Lower leg skin (tissue), 4 donors: ENCODE measurements around the gene CTNND2. TPM values are rescaled to one million over a fixed set of nuclear protein-coding genes. Genes with fewer than 3 reads are reported as not detected.

Source experiments
- DNase-seq, 2 donors: peaks; one replicate each; pipeline ENCODE4 v3.0.0-alpha.2; 2019; ENCODE audit warnings: low spot score in 2 of 2
- H3K4me3 ChIP-seq: fragments of 200-600 bp; sonication (generic); 2 replicates; pipeline ENCODE4 v1.5.1; 2017; ENCODE audit warnings: mild to moderate bottlenecking, low read depth; ENCODE audit not compliant: poor library complexity, severe bottlenecking
- POLR2A ChIP-seq, 2 donors: fragments of 450-650 bp; IDR thresholded peaks; one replicate each; pipeline ENCODE4 v1.6.1; 2016 to 2017; ENCODE audit warnings: antibody characterized with exemption in 2 of 2, mild to moderate bottlenecking in 1 of 2, moderate library complexity in 1 of 2
- WGBS, 2 donors: methylation state at CpG; one replicate each; pipeline ENCODE4 v1.1.5; 2018; 5-methylcytosine and 5-hydroxymethylcytosine counted together
- intact Hi-C: fragments of 100-400 bp; cut with DNase I; formaldehyde crosslinking; loops from one replicate; pipeline ENCODE4 v1.15.0; 2023; ENCODE audit warnings: low total_unique reads
- total RNA-seq, 4 donors: library from RNA; depleted of rRNA; stranded (reverse); fragments of >200 nt; gene quantifications; one replicate each; pipeline ENCODE4 v1.1.0, GENCODE V29; 2016
- TF ChIP-seq, protein P1 (sequence below), 3 donors: fragments of 450-650 bp; IDR thresholded peaks; one replicate each; pipeline ENCODE4 v1.5.1; 2016; ENCODE audit warnings: antibody characterized with exemption in 3 of 3, mild to moderate bottlenecking in 3 of 3, moderate library complexity in 2 of 3

CTNND2 gene
- total RNA-seq, 4 donors from 2014 or later: 0.21 to 2.9 (median 0.55) TPM

DNA sequence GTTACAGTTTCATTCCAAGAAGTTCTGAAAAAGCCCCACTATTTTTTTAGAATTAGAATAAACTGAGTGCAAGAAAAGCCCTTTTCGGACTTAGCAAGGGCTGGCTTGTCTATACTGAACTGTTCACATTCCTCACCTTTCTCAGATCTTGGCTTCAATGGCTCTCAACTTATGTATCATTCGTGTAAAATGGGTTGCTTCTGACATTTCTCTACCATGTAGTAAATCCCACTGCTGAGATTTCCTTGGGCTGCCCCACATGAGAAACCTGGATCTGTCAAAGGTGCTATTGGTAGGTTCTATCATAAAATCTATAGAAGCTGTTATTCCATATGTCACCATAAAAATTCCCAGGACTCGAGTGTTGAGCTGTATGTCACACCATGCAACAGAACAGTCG is 454.3 kb downstream of the CTNND2 start:
- 75 to 78% methylated on average over 4 of the region's 4 CpGs for WGBS, 2 donors
- intact Hi-C loops: no loop called here
- no peak overlapping the region for H3K4me3 ChIP-seq
- no peak for DNase-seq
- no peak for TF ChIP-seq POLR2A (IDR thresholded peaks at IDR 0.05)

DNA sequence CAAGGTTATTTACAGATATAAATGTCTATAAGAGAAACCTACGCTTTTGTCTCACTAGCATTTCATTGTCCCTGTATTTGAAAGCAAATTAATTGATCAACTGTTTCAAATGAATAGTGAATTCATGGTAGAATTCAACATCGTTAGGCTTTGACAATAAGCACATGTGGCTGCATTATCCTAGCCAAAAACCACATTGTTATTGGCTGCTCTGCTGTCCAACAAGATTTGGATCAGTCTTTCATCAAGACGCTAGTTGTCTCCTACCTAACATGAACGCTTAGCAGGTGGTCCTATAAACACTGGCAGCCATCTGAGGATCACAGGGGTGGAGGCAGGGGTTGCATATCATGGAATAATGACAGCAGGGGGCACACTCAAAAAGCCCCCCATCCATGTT is 455.0 kb downstream of the CTNND2 start:
- no peak for DNase-seq
- 60 to 72% methylated on average over 4 of the region's 4 CpGs for WGBS, 2 donors
- TF ChIP-seq, protein P1, sequence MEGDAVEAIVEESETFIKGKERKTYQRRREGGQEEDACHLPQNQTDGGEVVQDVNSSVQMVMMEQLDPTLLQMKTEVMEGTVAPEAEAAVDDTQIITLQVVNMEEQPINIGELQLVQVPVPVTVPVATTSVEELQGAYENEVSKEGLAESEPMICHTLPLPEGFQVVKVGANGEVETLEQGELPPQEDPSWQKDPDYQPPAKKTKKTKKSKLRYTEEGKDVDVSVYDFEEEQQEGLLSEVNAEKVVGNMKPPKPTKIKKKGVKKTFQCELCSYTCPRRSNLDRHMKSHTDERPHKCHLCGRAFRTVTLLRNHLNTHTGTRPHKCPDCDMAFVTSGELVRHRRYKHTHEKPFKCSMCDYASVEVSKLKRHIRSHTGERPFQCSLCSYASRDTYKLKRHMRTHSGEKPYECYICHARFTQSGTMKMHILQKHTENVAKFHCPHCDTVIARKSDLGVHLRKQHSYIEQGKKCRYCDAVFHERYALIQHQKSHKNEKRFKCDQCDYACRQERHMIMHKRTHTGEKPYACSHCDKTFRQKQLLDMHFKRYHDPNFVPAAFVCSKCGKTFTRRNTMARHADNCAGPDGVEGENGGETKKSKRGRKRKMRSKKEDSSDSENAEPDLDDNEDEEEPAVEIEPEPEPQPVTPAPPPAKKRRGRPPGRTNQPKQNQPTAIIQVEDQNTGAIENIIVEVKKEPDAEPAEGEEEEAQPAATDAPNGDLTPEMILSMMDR (IDR thresholded peaks at IDR 0.05): no peak
- TF ChIP-seq POLR2A (IDR thresholded peaks at IDR 0.05): no peak

DNA sequence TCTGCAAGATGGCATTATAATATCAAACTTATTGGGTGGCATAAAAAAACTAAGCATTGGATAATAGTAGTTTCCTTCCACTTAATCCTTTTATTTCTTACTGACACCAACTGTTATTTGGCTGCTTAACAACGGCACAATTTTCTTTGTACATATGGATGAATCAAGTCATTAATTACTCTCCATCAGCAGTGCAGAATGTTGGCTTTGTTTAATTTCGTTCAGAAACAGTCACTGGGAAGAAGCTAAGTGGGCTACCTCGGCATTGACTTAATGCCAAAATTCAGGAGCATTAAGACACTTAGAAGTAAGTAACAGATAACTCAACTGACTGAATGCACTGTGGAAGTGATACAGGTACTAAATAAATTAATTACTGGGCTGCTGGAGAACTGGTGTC is 460.4 kb downstream of the CTNND2 start:
- intact Hi-C loops: no loop called here

More for the DNA sequence above, 455.0 kb downstream of the CTNND2 start:
- intact Hi-C loops: no loop called here
- no peak overlapping the region for H3K4me3 ChIP-seq

DNA sequence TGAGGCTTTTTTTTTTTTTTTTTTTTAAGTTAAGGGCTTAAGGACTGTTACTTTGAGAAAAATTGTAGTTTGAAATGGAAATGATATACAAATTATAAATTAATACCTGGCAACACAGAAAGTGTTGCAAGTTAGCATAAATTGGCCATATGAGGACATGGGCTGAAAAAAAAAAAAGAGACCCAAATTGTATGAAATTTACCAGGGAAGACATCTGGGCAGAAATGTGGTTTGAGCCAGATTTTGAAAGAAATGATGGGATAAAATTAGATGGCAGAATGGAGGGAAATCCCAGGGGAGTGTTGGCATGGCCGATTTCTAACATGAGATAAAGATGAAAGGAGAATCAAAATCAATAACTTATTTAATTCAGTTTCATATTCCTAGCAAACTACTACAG is 472.1 kb downstream of the CTNND2 start:
- H3K4me3 ChIP-seq: no peak overlapping the region
- WGBS, 2 donors: 46 to 52% methylated on average over 1 of the region's 1 CpG
- no peak for DNase-seq
- TF ChIP-seq, protein P1 (IDR thresholded peaks at IDR 0.05): no peak
- TF ChIP-seq POLR2A (IDR thresholded peaks at IDR 0.05): no peak
- intact Hi-C loops: no loop called here

More for the DNA sequence above, 460.4 kb downstream of the CTNND2 start:
- TF ChIP-seq POLR2A (IDR thresholded peaks at IDR 0.05): no peak
- TF ChIP-seq, protein P1 (IDR thresholded peaks at IDR 0.05): no peak
- H3K4me3 ChIP-seq: no peak overlapping the region
- WGBS, 2 donors: 57 to 60% methylated on average over 3 of the region's 3 CpGs
- DNase-seq: no peak

DNA sequence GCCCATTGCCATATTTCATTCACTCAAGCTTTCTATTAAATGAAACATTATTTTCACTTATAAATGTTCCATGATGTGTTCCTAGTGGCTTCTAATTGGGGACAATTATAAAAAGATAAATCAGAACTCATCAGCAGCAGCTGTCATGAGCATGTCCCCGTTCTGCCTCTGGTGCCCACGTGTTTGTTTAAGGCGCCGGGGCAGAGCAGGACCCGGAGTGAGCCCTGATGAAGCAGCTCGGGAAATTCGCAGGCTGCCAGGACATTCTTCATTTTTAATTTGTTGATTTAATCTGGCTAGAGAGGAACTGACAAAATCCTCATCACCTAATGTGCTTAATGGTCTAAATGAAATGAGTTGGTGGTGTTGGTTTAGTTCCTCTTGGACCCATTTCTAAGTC is 475.0 kb downstream of the CTNND2 start:
- intact Hi-C loops: no loop called here
- no peak for DNase-seq
- TF ChIP-seq, protein P1 (IDR thresholded peaks at IDR 0.05): no peak
- TF ChIP-seq POLR2A (IDR thresholded peaks at IDR 0.05): no peak
- no peak overlapping the region for H3K4me3 ChIP-seq
- WGBS, 2 donors: 48 to 65% methylated on average over 7 of the region's 7 CpGs

DNA sequence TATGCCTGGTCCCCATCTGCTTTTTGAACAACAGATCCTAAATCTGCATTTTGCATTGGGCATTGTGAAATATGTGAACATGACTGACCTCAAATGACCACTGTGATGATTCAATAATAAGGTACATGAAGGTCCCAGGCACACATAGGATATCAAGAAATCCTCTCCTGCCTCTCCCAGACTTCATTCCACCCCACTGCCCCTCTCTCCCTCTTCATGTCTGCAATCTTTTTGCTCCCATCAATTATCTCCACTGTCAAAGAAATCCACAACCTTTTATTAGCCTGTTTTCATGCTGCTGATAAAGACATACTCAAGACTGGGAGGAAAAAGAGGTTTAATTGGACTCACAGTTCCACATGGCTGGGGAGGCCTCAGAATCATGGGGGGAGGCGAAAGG is 476.7 kb downstream of the CTNND2 start:
- WGBS, 2 donors: 79 to 81% methylated on average over 1 of the region's 1 CpG
- no peak for TF ChIP-seq POLR2A (IDR thresholded peaks at IDR 0.05)
- TF ChIP-seq, protein P1 (IDR thresholded peaks at IDR 0.05): no peak
- H3K4me3 ChIP-seq: no peak overlapping the region
- DNase-seq: no peak
- intact Hi-C loops: no loop called here
